Endodermal cell (in vitro differentiated cells): ENCODE results near the gene OLFML2A. TPM values are rescaled to one million over a fixed set of nuclear protein-coding genes. Genes with fewer than 3 reads are reported as not detected.

Experiments used
- DNase-seq: peaks from one replicate; pipeline ENCODE4 v3.0.0-alpha.2; 2017
- H3K27ac ChIP-seq: 2 replicates; pipeline ENCODE4 v1.5.1; 2013; ENCODE audit warnings: mild to moderate bottlenecking, low read depth, low read length, moderate library complexity
- H3K27me3 ChIP-seq: 2 replicates; pipeline ENCODE4 v1.6.1; 2013; ENCODE audit warnings: mild to moderate bottlenecking, low read length, moderate library complexity; ENCODE audit not compliant: insufficient read depth, control insufficient read depth, poor library complexity, severe bottlenecking
- H3K36me3 ChIP-seq: 2 replicates; pipeline ENCODE4 v1.7.0; 2013; ENCODE audit warnings: mild to moderate bottlenecking, low read length, moderate library complexity; ENCODE audit not compliant: control insufficient read depth, insufficient read depth
- H3K4me1 ChIP-seq: one replicate; pipeline ENCODE4 v1.7.0; 2013; ENCODE audit warnings: low read length; ENCODE audit not compliant: control insufficient read depth, insufficient read depth
- H3K4me3 ChIP-seq: 2 replicates; pipeline ENCODE4 v1.5.1; 2013; ENCODE audit warnings: mild to moderate bottlenecking, low read length, moderate library complexity
- H3K9ac ChIP-seq: 2 replicates; pipeline ENCODE4 v1.6.1; 2013; ENCODE audit warnings: mild to moderate bottlenecking, low read length, moderate library complexity; ENCODE audit not compliant: poor library complexity, severe bottlenecking; ENCODE audit errors: extremely low read depth
- H3K9me3 ChIP-seq: 2 replicates; pipeline ENCODE4 v1.6.1; 2013; ENCODE audit warnings: mild to moderate bottlenecking, low read length, moderate library complexity; ENCODE audit not compliant: control insufficient read depth
- H3K27ac Mint-ChIP-seq: 2 replicates; pipeline ENCODE4 v1.8.0; 2020; ENCODE audit warnings: mixed read lengths
- H3K27me3 Mint-ChIP-seq: 2 replicates; pipeline ENCODE4 v1.8.0; 2021; ENCODE audit warnings: mild to moderate bottlenecking, mixed read lengths; ENCODE audit not compliant: insufficient read depth
- H3K36me3 Mint-ChIP-seq: 2 replicates; pipeline ENCODE4 v1.8.0; 2020; ENCODE audit warnings: low read depth, mixed read lengths
- H3K4me1 Mint-ChIP-seq: 2 replicates; pipeline ENCODE4 v1.8.0; 2020; ENCODE audit warnings: mixed read lengths
- H3K4me3 Mint-ChIP-seq: 2 replicates; pipeline ENCODE4 v1.8.0; 2020; ENCODE audit warnings: mild to moderate bottlenecking, moderate library complexity, mixed read lengths
- H3K9me3 Mint-ChIP-seq: 2 replicates; pipeline ENCODE4 v1.8.0; 2020; ENCODE audit warnings: mild to moderate bottlenecking, mixed read lengths
- WGBS, 2 experiments: methylation state at CpG; one replicate each; pipeline versions ENCODE4 v1.1.5 to v1.1.7; 2013; ENCODE audit warnings: missing lambda C conversion rate in 2 of 2, mixed read lengths in 1 of 2; ENCODE audit not compliant: insufficient coverage in 1 of 2, insufficient read length in 1 of 2; 5-methylcytosine and 5-hydroxymethylcytosine counted together
- total RNA-seq, 2 donors: library from RNA; stranded (reverse); fragmentation: NEBNext Ultra II Directional in 1 of 2; extraction: Animal tissue kit (Norgen Biotek cat#: 25700) in 1 of 2; gene quantifications; 2 replicates in 1 of 2; 3 replicates in 1 of 2; pipeline ENCODE4 v1.2.1, GENCODE V29; 2021
- TF ChIP-seq, protein P1 (sequence below): fragments of 200-600 bp; sonication (generic); conservative IDR thresholded peaks from 2 replicates; pipeline ENCODE4 v1.5.0; 2021; ENCODE audit warnings: antibody characterized with exemption, mild to moderate bottlenecking

The OLFML2A gene
- total RNA-seq, 2 donors from 2014 or later: 28.1 to 31.2 TPM

DNA sequence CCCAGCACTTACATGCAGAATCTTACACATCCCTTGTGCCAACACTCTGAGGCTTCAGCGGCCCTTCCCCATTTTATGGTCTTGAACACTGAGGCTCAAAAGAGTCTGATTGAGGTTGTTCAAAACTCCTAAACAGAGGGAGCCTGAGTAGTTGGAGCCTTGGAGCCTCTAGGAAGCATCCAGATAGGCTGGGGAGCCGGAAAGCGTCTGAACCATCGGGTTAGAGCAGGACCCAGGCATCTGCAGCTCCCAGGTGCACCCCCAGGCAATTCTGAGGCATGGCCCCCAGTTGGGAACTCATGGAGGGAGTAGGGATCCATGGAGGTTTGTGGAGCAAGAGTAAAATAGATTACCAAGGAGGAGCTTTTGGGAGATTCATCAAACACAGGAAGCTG, 3.8 kb downstream of the OLFML2A start:
- TF ChIP-seq, protein P1, sequence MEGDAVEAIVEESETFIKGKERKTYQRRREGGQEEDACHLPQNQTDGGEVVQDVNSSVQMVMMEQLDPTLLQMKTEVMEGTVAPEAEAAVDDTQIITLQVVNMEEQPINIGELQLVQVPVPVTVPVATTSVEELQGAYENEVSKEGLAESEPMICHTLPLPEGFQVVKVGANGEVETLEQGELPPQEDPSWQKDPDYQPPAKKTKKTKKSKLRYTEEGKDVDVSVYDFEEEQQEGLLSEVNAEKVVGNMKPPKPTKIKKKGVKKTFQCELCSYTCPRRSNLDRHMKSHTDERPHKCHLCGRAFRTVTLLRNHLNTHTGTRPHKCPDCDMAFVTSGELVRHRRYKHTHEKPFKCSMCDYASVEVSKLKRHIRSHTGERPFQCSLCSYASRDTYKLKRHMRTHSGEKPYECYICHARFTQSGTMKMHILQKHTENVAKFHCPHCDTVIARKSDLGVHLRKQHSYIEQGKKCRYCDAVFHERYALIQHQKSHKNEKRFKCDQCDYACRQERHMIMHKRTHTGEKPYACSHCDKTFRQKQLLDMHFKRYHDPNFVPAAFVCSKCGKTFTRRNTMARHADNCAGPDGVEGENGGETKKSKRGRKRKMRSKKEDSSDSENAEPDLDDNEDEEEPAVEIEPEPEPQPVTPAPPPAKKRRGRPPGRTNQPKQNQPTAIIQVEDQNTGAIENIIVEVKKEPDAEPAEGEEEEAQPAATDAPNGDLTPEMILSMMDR: no peak
- no peak overlapping the region for H3K27ac ChIP-seq
- H3K9me3 ChIP-seq: no peaks in the 10 kb centered on the region
- H3K9ac ChIP-seq: no peak overlapping the region
- peaks cover 23% of the 10 kb centered on the region for H3K4me1 Mint-ChIP-seq
- peaks cover 4% of the 10 kb centered on the region for H3K4me1 ChIP-seq
- peak overlapping the region; percentile 97 for H3K27ac Mint-ChIP-seq
- peaks cover 14% of the 10 kb centered on the region for H3K27me3 Mint-ChIP-seq
- 98 to 100% methylated on average over 4 of the region's 4 CpGs for WGBS, 2 experiments
- H3K4me3 ChIP-seq: no peak overlapping the region
- DNase-seq: no peak
- H3K4me3 Mint-ChIP-seq: no peak overlapping the region
- no peaks in the 10 kb centered on the region for H3K9me3 Mint-ChIP-seq
- no peaks in the 10 kb centered on the region for H3K36me3 Mint-ChIP-seq
- no peaks in the 10 kb centered on the region for H3K36me3 ChIP-seq
- H3K27me3 ChIP-seq: peaks cover 7% of the 10 kb centered on the region

DNA sequence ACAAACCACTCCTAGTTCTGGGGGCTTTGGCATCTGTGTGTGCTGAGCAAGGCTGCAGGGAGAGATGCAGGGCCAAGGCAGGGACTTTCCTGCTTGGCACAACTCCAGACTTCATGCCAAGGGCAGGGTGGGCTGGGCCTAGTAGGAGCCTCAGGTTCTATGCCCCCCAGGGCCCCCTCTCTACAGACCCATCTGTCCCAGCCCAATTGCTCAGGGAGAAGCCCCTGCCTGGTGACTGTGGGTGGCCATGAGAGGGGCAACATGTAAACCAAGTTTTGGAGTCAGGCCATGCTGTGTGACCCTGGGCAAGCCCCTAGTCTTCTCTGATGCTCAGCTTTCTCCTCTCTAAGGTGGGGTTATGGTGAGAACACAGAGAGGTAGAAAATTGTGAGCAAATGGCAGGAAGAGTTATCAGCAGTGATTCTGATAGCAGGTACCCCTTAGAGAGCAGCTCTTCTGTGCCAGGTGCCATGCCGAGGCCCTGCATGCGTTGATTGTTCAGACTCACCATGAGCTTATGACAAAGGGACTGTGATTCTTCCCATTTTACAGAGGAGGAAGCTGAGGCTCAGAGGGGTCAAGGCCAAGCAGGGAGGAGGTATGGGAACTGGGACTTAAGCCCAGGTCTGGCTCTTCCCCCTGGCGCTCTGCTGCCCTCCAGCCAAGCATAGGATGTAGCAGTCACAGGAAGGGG, 5.2 kb downstream of the OLFML2A start:
- H3K27ac ChIP-seq: no peak overlapping the region
- H3K36me3 ChIP-seq: no peaks in the 10 kb centered on the region
- WGBS, 2 experiments: 93 to 94% methylated on average over 3 of the region's 3 CpGs
- Mint-ChIP-seq H3K36me3 (peaks cover 4% of the 10 kb centered on the region), H3K9me3 (no peaks in the 10 kb centered on the region), H3K27ac (no peak overlapping the region), H3K4me3 (no peak overlapping the region), H3K4me1 (peaks cover 23% of the 10 kb centered on the region), H3K27me3 (peaks cover 5% of the 10 kb centered on the region)
- no peak overlapping the region for H3K4me3 ChIP-seq
- TF ChIP-seq, protein P1: no peak
- DNase-seq: peak; percentile 38
- H3K4me1 ChIP-seq: peaks cover 4% of the 10 kb centered on the region
- no peaks in the 10 kb centered on the region for H3K9me3 ChIP-seq
- H3K9ac ChIP-seq: no peak overlapping the region
- no peaks in the 10 kb centered on the region for H3K27me3 ChIP-seq

DNA sequence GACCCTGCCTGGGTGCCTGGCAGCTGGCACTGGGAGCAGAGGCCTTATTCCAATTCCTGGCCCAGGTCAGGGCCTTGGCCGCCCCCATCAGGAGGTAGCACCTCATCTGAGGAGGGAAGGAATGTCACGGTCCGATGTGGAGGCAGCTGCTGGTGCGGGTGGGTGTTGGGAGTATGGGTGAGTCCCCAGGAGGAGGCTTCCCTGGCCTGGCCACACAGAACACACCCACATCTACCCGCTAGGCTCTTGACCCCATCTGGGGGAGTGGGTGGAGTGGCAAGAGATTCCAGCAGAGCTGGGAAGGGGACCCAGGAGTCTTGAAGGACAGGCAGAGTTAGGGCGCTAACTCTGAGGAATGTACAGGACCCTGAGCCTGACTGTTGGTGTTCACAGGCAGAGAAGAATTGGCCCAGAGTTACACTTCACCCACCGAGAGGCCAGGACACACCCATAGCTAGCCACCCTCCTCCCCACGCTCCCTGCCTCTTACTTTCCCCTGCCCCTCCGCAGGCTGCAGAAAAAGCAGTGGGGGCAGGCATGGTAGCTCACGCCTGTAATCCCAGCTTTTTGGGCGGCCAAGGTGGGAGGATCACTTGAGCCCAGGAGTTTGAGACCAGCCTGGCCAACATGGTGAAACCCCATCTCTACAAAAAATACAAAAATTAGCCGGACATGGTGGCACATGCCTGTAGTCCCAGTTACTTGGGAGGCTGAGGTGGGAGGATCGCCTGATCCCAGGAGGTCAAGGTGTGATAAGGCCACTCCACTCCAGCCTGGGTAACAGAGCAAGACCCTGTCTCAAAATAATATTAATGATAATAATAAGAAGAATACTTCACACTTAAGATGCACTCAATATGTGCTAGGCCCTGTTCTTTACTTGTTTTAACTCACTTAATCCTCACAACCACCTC, 6.0 kb downstream of the OLFML2A start:
- H3K27ac ChIP-seq: no peak overlapping the region
- Mint-ChIP-seq H3K4me1 (peaks cover 21% of the 10 kb centered on the region), H3K27me3 (peaks cover 2% of the 10 kb centered on the region), H3K4me3 (no peak overlapping the region), H3K27ac (peak overlapping the region; percentile 35), H3K9me3 (no peaks in the 10 kb centered on the region), H3K36me3 (peaks cover 4% of the 10 kb centered on the region)
- TF ChIP-seq, protein P1: no peak
- 87 to 100% methylated on average over 1 to 13 of the region's 13 CpGs for WGBS, 2 experiments
- no peaks in the 10 kb centered on the region for H3K36me3 ChIP-seq
- no peaks in the 10 kb centered on the region for H3K9me3 ChIP-seq
- H3K4me1 ChIP-seq: peaks cover 4% of the 10 kb centered on the region
- no peak overlapping the region for H3K4me3 ChIP-seq
- H3K9ac ChIP-seq: no peak overlapping the region
- H3K27me3 ChIP-seq: no peaks in the 10 kb centered on the region
- peak; percentile 73 for DNase-seq
